DND-41 (cell line): Measurements from ENCODE around the gene AUTS2.

ENCODE experiments used
- EZH2 ChIP-seq: IDR thresholded peaks from 3 replicates; pipeline ENCODE4 v1.6.1; 2012; ENCODE audit warnings: borderline replicate concordance, low read depth, mild to moderate bottlenecking, moderate library complexity, low read length, inconsistent platforms; ENCODE audit not compliant: severe bottlenecking
- TF ChIP-seq, protein P1 (sequence below): IDR thresholded peaks from 2 replicates; pipeline ENCODE4 v1.5.1; 2012; ENCODE audit warnings: borderline replicate concordance, low read length, moderate library complexity, mild to moderate bottlenecking; ENCODE audit not compliant: poor library complexity, severe bottlenecking; ENCODE audit errors: extremely low read depth

GRCh38 chr7:70602117-70602516 lies 1003.8 kb downstream of the AUTS2 start:
- TF ChIP-seq, protein P1, sequence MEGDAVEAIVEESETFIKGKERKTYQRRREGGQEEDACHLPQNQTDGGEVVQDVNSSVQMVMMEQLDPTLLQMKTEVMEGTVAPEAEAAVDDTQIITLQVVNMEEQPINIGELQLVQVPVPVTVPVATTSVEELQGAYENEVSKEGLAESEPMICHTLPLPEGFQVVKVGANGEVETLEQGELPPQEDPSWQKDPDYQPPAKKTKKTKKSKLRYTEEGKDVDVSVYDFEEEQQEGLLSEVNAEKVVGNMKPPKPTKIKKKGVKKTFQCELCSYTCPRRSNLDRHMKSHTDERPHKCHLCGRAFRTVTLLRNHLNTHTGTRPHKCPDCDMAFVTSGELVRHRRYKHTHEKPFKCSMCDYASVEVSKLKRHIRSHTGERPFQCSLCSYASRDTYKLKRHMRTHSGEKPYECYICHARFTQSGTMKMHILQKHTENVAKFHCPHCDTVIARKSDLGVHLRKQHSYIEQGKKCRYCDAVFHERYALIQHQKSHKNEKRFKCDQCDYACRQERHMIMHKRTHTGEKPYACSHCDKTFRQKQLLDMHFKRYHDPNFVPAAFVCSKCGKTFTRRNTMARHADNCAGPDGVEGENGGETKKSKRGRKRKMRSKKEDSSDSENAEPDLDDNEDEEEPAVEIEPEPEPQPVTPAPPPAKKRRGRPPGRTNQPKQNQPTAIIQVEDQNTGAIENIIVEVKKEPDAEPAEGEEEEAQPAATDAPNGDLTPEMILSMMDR: no peak
- TF ChIP-seq EZH2: no peak
